ENCODE results near the gene KCNAB1. TPM values are rescaled to one million over a fixed set of nuclear protein-coding genes. Genes with fewer than 3 reads are reported as not detected.

The KCNAB1 gene
- total and polyA plus RNA-seq, 2 donors (not counting 1 experiment from before 2014, with no cell fraction given), result 0.03 to 0.33 TPM

DNA sequence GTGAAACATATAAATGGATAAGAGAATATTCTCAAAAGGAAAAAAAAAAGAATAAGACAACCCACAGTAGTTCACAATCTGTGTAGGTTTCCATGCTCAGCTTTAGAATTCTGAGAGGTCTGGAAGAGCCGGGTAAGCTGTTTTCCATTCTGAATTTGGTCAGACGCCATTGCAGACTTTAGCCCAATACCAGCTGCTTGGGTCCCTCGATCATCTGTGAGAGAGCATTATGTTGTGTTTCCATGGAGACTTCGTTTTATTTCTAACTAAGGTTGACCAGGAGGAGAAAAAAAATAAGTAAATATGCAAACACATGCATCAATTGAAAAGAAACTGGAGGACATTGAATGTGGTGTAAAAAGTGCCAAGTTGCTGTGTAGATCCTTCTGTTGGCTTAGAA, 25.5 kb downstream of the KCNAB1 start:
- Histone ChIP-seq H3K79me2 (ENCODE audit: control insufficient read depth, insufficient read depth, low read length) (no peaks in the 10 kb centered on the region), H3K27ac (ENCODE audit: insufficient read depth, low read length) (no peak overlapping the region), H3K9me3 (ENCODE audit: control insufficient read depth, insufficient read depth, low read depth, low read length) (no peaks in the 10 kb centered on the region), H3K9ac (ENCODE audit: insufficient read depth, low read length) (no peak overlapping the region), H3K27me3 (ENCODE audit: control insufficient read depth, insufficient read depth, low read length) (no peaks in the 10 kb centered on the region), H3K4me2 (ENCODE audit: extremely low read depth, insufficient read depth, low read length) (no peak overlapping the region), H2AFZ (ENCODE audit: low read length) (no peak overlapping the region), H3K36me3 (ENCODE audit: control insufficient read depth, insufficient read depth, low read length) (no peaks in the 10 kb centered on the region), H3K4me3 (replicated peaks in 1 of 4; ENCODE audit: control extremely low read depth in 1 of 4, insufficient read depth in 1 of 4, low read depth in 3 of 4, low read length in 4 of 4) (no peak overlapping the region), H4K20me1 (ENCODE audit: control insufficient read depth, extremely low read depth, insufficient read depth, low read length) (no peaks in the 10 kb centered on the region), H3K4me1 (ENCODE audit: control insufficient read depth, extremely low read depth, insufficient read depth, low read length) (no peaks in the 10 kb centered on the region)
- no peak for TF ChIP-seq EZH2 (IDR thresholded peaks at IDR 0.05; ENCODE audit: low read length, missing control alignments)
- TF ChIP-seq, protein P1, sequence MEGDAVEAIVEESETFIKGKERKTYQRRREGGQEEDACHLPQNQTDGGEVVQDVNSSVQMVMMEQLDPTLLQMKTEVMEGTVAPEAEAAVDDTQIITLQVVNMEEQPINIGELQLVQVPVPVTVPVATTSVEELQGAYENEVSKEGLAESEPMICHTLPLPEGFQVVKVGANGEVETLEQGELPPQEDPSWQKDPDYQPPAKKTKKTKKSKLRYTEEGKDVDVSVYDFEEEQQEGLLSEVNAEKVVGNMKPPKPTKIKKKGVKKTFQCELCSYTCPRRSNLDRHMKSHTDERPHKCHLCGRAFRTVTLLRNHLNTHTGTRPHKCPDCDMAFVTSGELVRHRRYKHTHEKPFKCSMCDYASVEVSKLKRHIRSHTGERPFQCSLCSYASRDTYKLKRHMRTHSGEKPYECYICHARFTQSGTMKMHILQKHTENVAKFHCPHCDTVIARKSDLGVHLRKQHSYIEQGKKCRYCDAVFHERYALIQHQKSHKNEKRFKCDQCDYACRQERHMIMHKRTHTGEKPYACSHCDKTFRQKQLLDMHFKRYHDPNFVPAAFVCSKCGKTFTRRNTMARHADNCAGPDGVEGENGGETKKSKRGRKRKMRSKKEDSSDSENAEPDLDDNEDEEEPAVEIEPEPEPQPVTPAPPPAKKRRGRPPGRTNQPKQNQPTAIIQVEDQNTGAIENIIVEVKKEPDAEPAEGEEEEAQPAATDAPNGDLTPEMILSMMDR (conservative IDR thresholded peaks at IDR 0.05 in 1 of 2, IDR thresholded peaks at IDR 0.05 in 1 of 2; ENCODE audit: low read depth in 1 of 2, low read length in 2 of 2), result no peak
- DNase-seq (ENCODE audit: low read depth in 2 of 2), result no peak

- Histone ChIP-seq H2AFZ (ENCODE audit: low read length) (no peak overlapping the region), H3K79me2 (ENCODE audit: control insufficient read depth, insufficient read depth, low read length) (no peaks in the 10 kb centered on the region), H3K27ac (ENCODE audit: insufficient read depth, low read length) (no peak overlapping the region), H3K4me3 (replicated peaks in 1 of 4; ENCODE audit: control extremely low read depth in 1 of 4, insufficient read depth in 1 of 4, low read depth in 3 of 4, low read length in 4 of 4) (no peak overlapping the region), H3K4me1 (ENCODE audit: control insufficient read depth, extremely low read depth, insufficient read depth, low read length) (no peaks in the 10 kb centered on the region), H3K9ac (ENCODE audit: insufficient read depth, low read length) (no peak overlapping the region), H3K27me3 (ENCODE audit: control insufficient read depth, insufficient read depth, low read length) (no peaks in the 10 kb centered on the region), H4K20me1 (ENCODE audit: control insufficient read depth, extremely low read depth, insufficient read depth, low read length) (no peaks in the 10 kb centered on the region), H3K4me2 (ENCODE audit: extremely low read depth, insufficient read depth, low read length) (no peak overlapping the region), H3K9me3 (ENCODE audit: control insufficient read depth, insufficient read depth, low read depth, low read length) (no peaks in the 10 kb centered on the region), H3K36me3 (ENCODE audit: control insufficient read depth, insufficient read depth, low read length) (no peaks in the 10 kb centered on the region)
- DNase-seq (ENCODE audit: low read depth in 2 of 2), result peak in 1 of 2 donors; percentile 8
- TF ChIP-seq, protein P1 (conservative IDR thresholded peaks at IDR 0.05 in 1 of 2, IDR thresholded peaks at IDR 0.05 in 1 of 2; ENCODE audit: low read depth in 1 of 2, low read length in 2 of 2), result no peak
- TF ChIP-seq EZH2 (IDR thresholded peaks at IDR 0.05; ENCODE audit: low read length, missing control alignments), result no peak
These were observed 28.1 kb downstream of the KCNAB1 start for GRCh38 chr3:156148345-156148945.

DNA sequence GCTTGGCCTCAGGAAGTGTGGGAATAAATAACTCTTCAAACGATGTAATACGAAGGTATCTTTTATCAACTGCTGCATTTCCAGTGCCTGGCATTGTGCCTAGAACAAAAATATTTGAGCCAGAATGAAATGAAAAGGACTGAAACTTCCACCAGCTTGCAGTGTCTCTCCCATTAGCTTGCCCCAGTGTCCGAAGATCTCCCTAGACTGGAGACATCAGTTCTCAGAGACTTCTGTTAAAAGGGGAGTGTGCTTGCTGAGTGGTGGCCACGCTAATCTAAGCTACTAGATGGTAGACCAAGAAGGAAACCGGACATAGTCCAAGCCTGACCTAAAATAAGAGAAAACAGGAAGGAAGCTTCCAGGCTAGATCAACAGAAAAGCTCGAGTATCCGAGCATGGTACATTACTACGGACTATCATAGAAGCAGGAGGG, 28.6 kb downstream of the KCNAB1 start:
- no peak for TF ChIP-seq EZH2 (IDR thresholded peaks at IDR 0.05; ENCODE audit: low read length, missing control alignments)
- TF ChIP-seq, protein P1 (conservative IDR thresholded peaks at IDR 0.05 in 1 of 2, IDR thresholded peaks at IDR 0.05 in 1 of 2; ENCODE audit: low read depth in 1 of 2, low read length in 2 of 2), result no peak
- Histone ChIP-seq H3K4me2 (ENCODE audit: extremely low read depth, insufficient read depth, low read length) (no peak overlapping the region), H3K4me1 (ENCODE audit: control insufficient read depth, extremely low read depth, insufficient read depth, low read length) (no peaks in the 10 kb centered on the region), H2AFZ (ENCODE audit: low read length) (peak overlapping the region; percentile 46), H4K20me1 (ENCODE audit: control insufficient read depth, extremely low read depth, insufficient read depth, low read length) (no peaks in the 10 kb centered on the region), H3K9ac (ENCODE audit: insufficient read depth, low read length) (no peak overlapping the region), H3K36me3 (ENCODE audit: control insufficient read depth, insufficient read depth, low read length) (no peaks in the 10 kb centered on the region), H3K9me3 (ENCODE audit: control insufficient read depth, insufficient read depth, low read depth, low read length) (no peaks in the 10 kb centered on the region), H3K27me3 (ENCODE audit: control insufficient read depth, insufficient read depth, low read length) (no peaks in the 10 kb centered on the region), H3K79me2 (ENCODE audit: control insufficient read depth, insufficient read depth, low read length) (no peaks in the 10 kb centered on the region), H3K27ac (ENCODE audit: insufficient read depth, low read length) (no peak overlapping the region), H3K4me3 (replicated peaks in 1 of 4; ENCODE audit: control extremely low read depth in 1 of 4, insufficient read depth in 1 of 4, low read depth in 3 of 4, low read length in 4 of 4) (no peak overlapping the region)
- peak; percentile 21 to 71 for DNase-seq (ENCODE audit: low read depth in 2 of 2)

All from fibroblast of lung (primary cell).